Measurements from ENCODE around the gene TCF4.

DNA sequence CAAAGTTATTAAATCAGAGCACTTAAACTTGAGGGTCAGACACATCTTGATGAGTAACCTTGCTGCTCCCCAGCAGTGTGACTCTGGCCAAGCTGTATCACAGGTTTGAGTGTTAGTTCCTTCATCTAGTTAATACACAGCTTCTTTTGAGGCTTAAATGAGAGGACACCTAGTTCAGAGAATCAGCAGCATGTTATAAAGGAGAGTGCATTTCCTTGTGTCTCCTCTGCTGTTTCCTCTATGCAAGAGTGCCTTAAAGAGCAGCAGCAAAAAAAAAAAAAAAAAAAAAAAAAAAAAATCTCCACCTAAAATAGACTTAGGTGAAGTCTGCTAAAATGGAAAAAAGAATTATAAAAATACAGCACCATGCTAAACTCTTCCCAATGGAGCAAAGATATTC, 261.9 kb downstream of the TCF4 start:
- TF ChIP-seq, protein P1, sequence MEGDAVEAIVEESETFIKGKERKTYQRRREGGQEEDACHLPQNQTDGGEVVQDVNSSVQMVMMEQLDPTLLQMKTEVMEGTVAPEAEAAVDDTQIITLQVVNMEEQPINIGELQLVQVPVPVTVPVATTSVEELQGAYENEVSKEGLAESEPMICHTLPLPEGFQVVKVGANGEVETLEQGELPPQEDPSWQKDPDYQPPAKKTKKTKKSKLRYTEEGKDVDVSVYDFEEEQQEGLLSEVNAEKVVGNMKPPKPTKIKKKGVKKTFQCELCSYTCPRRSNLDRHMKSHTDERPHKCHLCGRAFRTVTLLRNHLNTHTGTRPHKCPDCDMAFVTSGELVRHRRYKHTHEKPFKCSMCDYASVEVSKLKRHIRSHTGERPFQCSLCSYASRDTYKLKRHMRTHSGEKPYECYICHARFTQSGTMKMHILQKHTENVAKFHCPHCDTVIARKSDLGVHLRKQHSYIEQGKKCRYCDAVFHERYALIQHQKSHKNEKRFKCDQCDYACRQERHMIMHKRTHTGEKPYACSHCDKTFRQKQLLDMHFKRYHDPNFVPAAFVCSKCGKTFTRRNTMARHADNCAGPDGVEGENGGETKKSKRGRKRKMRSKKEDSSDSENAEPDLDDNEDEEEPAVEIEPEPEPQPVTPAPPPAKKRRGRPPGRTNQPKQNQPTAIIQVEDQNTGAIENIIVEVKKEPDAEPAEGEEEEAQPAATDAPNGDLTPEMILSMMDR (IDR thresholded peaks at IDR 0.05), result no peak
- TF ChIP-seq EZH2 (IDR thresholded peaks at IDR 0.05; ENCODE audit: borderline replicate concordance, insufficient read depth, low read depth, low read length, poor library complexity, severe bottlenecking), result no peak

All from B cell (primary cell).